ENCODE measurements around the gene BRF1.
A peak's percentile ranks its signal among the peaks of the same experiment; 100 is the strongest.

The BRF1 gene

DNA sequence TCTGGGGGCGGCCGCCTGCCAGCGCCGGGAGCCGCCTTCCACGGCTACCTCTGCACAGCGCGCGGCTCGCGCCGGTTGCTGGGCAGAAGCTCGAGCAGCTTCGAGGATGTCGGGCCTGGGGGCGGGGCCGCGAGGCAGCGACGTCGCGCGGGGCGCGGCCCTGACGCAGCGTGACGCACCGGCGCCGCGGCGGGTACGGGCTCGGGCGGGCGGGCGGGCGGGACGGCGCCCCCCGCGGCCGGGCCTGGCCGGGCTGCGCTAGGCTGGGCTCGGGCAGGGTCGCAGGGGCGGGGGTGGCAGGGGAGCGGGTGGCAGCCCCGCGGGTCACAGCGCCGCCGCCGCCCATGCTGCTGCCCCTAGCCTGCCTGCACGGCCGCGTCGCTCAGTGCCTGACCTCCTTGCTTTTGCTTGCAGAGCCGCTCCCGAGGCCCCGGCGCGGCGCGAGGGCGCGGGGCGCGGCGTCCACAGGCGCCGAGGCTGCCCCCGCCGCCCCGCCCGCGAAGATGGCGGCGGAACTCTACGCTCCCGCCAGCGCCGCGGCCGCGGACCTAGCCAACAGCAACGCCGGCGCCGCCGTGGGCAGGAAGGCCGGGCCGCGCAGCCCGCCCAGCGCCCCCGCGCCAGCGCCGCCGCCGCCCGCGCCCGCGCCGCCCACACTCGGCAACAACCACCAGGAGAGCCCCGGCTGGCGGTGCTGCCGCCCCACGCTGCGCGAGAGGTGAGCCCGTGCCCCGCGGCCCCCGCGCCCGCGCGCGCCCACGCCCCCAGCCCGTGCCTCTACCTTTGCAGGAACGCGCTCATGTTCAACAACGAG is 52.2 kb downstream of the BRF1 start, which contains the start of gene BTBD6:
BTBD6 (plus strand) TSS at position 166 of the 814 bp plus-strand sequence; CDS start at position 345, 179 bp downstream.
- peak; percentile 49 for DNase-seq (ENCODE audit: low read depth, low spot score)
- Histone ChIP-seq H3K4me3 (ENCODE audit: insufficient read length, low read depth) (peak within 1 kb of the TSS; percentile 65), H3K27me3 (ENCODE audit: insufficient read depth, insufficient read length) (no peaks in the 10 kb centered on the region), H3K9ac (ENCODE audit: insufficient read length, low read depth) (peak within 1 kb of the TSS; percentile 86), H3K9me3 (ENCODE audit: insufficient read depth, low read length) (no peaks in the 10 kb centered on the region), H3K36me3 (ENCODE audit: insufficient read depth, insufficient read length, low read length) (peaks cover 55% of the 10 kb centered on the region), H3K4me1 (ENCODE audit: insufficient read depth, insufficient read length) (peaks cover 7% of the 10 kb centered on the region)
- TF ChIP-seq YY1 (IDR thresholded peaks at IDR 0.05; ENCODE audit: insufficient read depth, insufficient read length) = no peak
- no peak for TF ChIP-seq ZNF274 (IDR thresholded peaks at IDR 0.05; ENCODE audit: low read depth, low read length)
- TF ChIP-seq SUZ12 (IDR thresholded peaks at IDR 0.05; ENCODE audit: extremely low read depth, insufficient read depth, insufficient read length) = no peak

DNA sequence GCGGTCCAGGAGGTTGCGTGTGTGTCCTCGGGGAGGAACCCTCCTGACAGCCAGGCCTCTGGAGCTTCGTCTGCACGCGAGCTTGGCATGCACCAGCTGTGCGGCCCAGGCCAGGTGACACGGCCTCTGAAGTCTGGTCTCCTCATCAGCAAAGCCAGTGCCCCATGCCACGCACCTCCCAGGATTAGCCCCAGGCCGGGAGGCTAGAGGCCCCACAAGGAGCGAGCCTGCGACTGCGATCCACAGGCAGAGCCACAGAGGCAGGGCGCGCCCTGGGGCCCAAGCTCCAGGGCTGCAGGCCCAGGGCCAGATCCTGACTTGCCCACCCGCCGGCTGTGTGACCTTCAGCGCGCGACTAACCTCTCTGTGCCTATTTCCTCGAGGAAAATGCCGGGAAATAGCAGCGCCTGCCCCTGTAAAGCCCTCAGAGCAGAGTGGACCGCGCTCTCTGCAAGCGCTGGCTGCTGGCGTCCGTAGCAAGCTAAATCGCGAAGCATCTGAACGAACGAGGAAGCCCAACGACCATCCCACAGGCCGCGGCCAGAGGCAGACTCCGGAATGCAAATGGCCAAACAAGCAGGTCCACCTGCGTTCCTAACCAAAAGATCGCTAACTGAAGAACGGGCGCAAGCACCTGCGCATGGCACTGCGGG is 53.0 kb downstream of the BRF1 start:
- no peak for DNase-seq (ENCODE audit: low read depth, low spot score)
- Histone ChIP-seq H3K9ac (ENCODE audit: insufficient read length, low read depth) (peak overlapping the region; percentile 86), H3K27me3 (ENCODE audit: insufficient read depth, insufficient read length) (no peaks in the 10 kb centered on the region), H3K4me3 (ENCODE audit: insufficient read length, low read depth) (peak overlapping the region; percentile 65), H3K36me3 (ENCODE audit: insufficient read depth, insufficient read length, low read length) (peaks cover 51% of the 10 kb centered on the region), H3K4me1 (ENCODE audit: insufficient read depth, insufficient read length) (peaks cover 7% of the 10 kb centered on the region), H3K9me3 (ENCODE audit: insufficient read depth, low read length) (no peaks in the 10 kb centered on the region)
- no peak for TF ChIP-seq YY1 (IDR thresholded peaks at IDR 0.05; ENCODE audit: insufficient read depth, insufficient read length)
- no peak for TF ChIP-seq ZNF274 (IDR thresholded peaks at IDR 0.05; ENCODE audit: low read depth, low read length)
- TF ChIP-seq SUZ12 (IDR thresholded peaks at IDR 0.05; ENCODE audit: extremely low read depth, insufficient read depth, insufficient read length) = no peak

DNA sequence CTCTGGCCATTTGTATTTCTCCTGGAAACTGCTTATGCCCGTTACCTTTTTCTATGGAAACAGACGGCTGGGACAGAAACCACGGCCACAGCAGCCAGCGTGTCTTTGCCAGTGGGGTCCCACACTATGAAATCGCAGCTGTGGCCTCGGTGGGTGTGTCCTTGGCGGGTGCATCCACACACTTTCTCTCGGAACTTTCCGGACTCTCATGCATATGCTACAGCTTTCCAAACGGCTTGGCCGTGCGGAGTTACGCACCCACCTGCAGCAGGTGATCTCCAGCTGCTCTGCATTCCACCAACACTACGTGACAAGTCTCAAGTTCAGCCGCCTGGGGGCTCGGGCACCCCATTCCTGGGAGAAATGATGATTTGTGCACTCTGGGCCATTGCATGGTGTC is 53.8 kb downstream of the BRF1 start:
- Histone ChIP-seq H3K9ac (ENCODE audit: insufficient read length, low read depth) (no peak overlapping the region), H3K4me3 (ENCODE audit: insufficient read length, low read depth) (no peak overlapping the region), H3K4me1 (ENCODE audit: insufficient read depth, insufficient read length) (peaks cover 7% of the 10 kb centered on the region), H3K27me3 (ENCODE audit: insufficient read depth, insufficient read length) (no peaks in the 10 kb centered on the region), H3K9me3 (ENCODE audit: insufficient read depth, low read length) (no peaks in the 10 kb centered on the region), H3K36me3 (ENCODE audit: insufficient read depth, insufficient read length, low read length) (peaks cover 49% of the 10 kb centered on the region)
- no peak for DNase-seq (ENCODE audit: low read depth, low spot score)
- no peak for TF ChIP-seq SUZ12 (IDR thresholded peaks at IDR 0.05; ENCODE audit: extremely low read depth, insufficient read depth, insufficient read length)
- no peak for TF ChIP-seq YY1 (IDR thresholded peaks at IDR 0.05; ENCODE audit: insufficient read depth, insufficient read length)
- no peak for TF ChIP-seq ZNF274 (IDR thresholded peaks at IDR 0.05; ENCODE audit: low read depth, low read length)

DNA sequence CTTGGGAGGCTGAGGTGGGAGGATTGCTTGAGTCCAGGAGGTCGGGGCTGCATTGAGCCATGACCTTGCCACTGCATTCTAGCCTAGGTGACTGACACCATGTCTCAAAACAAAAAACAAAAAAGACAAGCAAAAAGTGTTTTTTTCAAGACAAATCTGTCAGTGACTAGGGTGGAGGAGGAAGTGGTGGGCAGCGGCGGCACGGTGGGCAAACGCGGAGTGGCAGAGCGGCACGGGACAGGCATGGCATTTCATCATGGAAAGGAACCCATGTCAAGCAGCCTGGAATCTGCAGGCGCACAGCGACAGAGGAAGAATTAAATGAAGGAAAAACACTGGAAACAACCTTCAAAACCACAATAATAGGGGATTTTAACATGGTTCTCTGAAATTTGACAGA is 56.5 kb downstream of the BRF1 start:
- Histone ChIP-seq H3K27me3 (ENCODE audit: insufficient read depth, insufficient read length) (no peaks in the 10 kb centered on the region), H3K4me3 (ENCODE audit: insufficient read length, low read depth) (no peak overlapping the region), H3K36me3 (ENCODE audit: insufficient read depth, insufficient read length, low read length) (peaks cover 34% of the 10 kb centered on the region), H3K4me1 (ENCODE audit: insufficient read depth, insufficient read length) (peaks cover 4% of the 10 kb centered on the region), H3K9ac (ENCODE audit: insufficient read length, low read depth) (no peak overlapping the region), H3K9me3 (ENCODE audit: insufficient read depth, low read length) (no peaks in the 10 kb centered on the region)
- DNase-seq (ENCODE audit: low read depth, low spot score) = no peak
- TF ChIP-seq YY1 (IDR thresholded peaks at IDR 0.05; ENCODE audit: insufficient read depth, insufficient read length) (no peak), ZNF274 (IDR thresholded peaks at IDR 0.05; ENCODE audit: low read depth, low read length) (no peak), SUZ12 (IDR thresholded peaks at IDR 0.05; ENCODE audit: extremely low read depth, insufficient read depth, insufficient read length) (no peak)

DNA sequence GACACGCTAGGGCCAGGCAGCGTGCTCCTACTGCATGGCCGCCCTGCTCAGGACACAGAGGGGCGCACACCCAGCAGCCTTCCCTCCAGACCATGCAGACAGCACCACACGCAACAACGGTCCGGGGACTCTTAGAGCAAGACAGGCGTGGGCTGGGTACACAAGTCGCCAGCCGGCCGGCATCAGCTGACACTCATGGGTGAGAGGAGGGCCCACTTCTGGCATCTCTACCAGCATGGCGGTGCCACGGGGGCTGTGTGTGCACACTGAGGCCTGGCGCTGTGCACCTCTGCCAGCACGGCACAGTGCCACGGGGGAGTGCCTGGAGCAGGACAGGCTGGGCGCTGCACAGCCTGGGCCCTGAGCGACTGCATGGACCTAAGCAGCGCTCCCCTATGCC is 59.2 kb downstream of the BRF1 start:
- H3K27me3 ChIP-seq (ENCODE audit: insufficient read depth, insufficient read length) = no peaks in the 10 kb centered on the region
- H3K9ac ChIP-seq (ENCODE audit: insufficient read length, low read depth) = no peak overlapping the region
- H3K4me1 ChIP-seq (ENCODE audit: insufficient read depth, insufficient read length) = no peaks in the 10 kb centered on the region
- no peak for DNase-seq (ENCODE audit: low read depth, low spot score)
- H3K36me3 ChIP-seq (ENCODE audit: insufficient read depth, insufficient read length, low read length) = peaks cover 24% of the 10 kb centered on the region
- TF ChIP-seq YY1 (IDR thresholded peaks at IDR 0.05; ENCODE audit: insufficient read depth, insufficient read length) (no peak), ZNF274 (IDR thresholded peaks at IDR 0.05; ENCODE audit: low read depth, low read length) (no peak), SUZ12 (IDR thresholded peaks at IDR 0.05; ENCODE audit: extremely low read depth, insufficient read depth, insufficient read length) (no peak)
- no peak overlapping the region for H3K4me3 ChIP-seq (ENCODE audit: insufficient read length, low read depth)
- no peaks in the 10 kb centered on the region for H3K9me3 ChIP-seq (ENCODE audit: insufficient read depth, low read length)

DNA sequence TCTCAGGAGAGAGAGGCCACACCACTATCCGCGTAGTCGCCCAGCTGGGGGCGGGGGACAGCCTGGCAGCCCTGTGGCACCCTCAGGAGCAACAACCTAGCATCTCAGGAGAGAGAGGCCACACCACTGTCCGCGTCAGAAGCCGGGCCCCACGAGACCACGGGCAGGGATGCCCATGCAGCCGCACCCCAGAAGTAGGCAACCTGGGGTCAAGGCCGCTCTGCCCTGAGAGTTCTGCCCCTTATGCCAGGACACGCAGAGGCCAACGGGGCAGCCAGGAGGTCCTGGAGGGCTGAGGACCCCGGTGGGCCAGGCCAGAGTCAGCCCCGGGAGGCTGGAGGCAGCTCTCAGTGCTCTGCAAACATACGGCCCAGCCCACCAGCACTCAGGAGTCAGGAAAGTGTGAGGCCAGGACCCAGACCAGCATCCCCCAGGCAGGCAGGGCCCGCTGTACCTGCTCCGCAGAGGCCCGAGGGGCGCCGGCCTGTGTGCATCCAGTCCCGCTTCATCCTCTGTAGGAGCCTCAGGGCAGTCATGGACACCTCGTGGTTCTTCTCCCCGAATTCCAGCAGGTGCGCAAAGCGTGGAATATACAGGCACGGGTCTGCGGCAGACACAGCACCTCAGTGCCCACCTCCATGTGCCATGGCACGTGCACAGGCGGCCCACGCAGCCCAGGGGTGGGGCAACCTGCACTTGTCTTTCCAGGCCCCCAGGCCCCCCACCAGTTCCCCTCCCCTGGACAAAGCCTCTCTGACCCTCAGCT is 59.8 kb downstream of the BRF1 start:
- no peak overlapping the region for H3K4me3 ChIP-seq (ENCODE audit: insufficient read length, low read depth)
- H3K9ac ChIP-seq (ENCODE audit: insufficient read length, low read depth) = no peak overlapping the region
- no peaks in the 10 kb centered on the region for H3K27me3 ChIP-seq (ENCODE audit: insufficient read depth, insufficient read length)
- no peak for DNase-seq (ENCODE audit: low read depth, low spot score)
- H3K9me3 ChIP-seq (ENCODE audit: insufficient read depth, low read length) = no peaks in the 10 kb centered on the region
- H3K36me3 ChIP-seq (ENCODE audit: insufficient read depth, insufficient read length, low read length) = peaks cover 22% of the 10 kb centered on the region
- no peak for TF ChIP-seq YY1 (IDR thresholded peaks at IDR 0.05; ENCODE audit: insufficient read depth, insufficient read length)
- no peak for TF ChIP-seq SUZ12 (IDR thresholded peaks at IDR 0.05; ENCODE audit: extremely low read depth, insufficient read depth, insufficient read length)
- TF ChIP-seq ZNF274 (IDR thresholded peaks at IDR 0.05; ENCODE audit: low read depth, low read length) = no peak
- H3K4me1 ChIP-seq (ENCODE audit: insufficient read depth, insufficient read length) = no peaks in the 10 kb centered on the region

Data from NT2/D1 (cell line).